ENCODE results near the gene CABP5.

Gene CABP5

GRCh38 chr19:48029431-48029830 is 14.4 kb downstream of the CABP5 start:
- DNase-seq = no peak

- no peak for DNase-seq
These were observed 18.4 kb downstream of the CABP5 start for GRCh38 chr19:48025480-48025879.

- DNase-seq = no peak
These were observed 20.4 kb downstream of the CABP5 start for GRCh38 chr19:48023518-48023917.

GRCh38 chr19:48023011-48023410 is 20.9 kb downstream of the CABP5 start:
- DNase-seq = no peak

GRCh38 chr19:48020686-48021085 is 23.2 kb downstream of the CABP5 start:
- DNase-seq = no peak

- no peak for DNase-seq
These were observed 32.7 kb downstream of the CABP5 start for GRCh38 chr19:48010932-48011758.

GRCh38 chr19:48006762-48007161 is 37.1 kb downstream of the CABP5 start:
- peak; percentile 16 for DNase-seq

GRCh38 chr19:48004236-48004635 is 39.6 kb downstream of the CABP5 start:
- DNase-seq = no peak

- no peak for DNase-seq
These were observed 43.0 kb downstream of the CABP5 start for GRCh38 chr19:48000846-48001245.

- no peak for DNase-seq
These were observed 45.1 kb downstream of the CABP5 start for GRCh38 chr19:47998800-47999199.

- no peak for DNase-seq
These were observed 47.6 kb downstream of the CABP5 start for GRCh38 chr19:47996230-47996727.

GRCh38 chr19:47994209-47994802 is 49.6 kb downstream of the CABP5 start, which contains the start of gene ELSPBP1:
TSS of gene ELSPBP1 (plus strand) at chr19:47994632. CDS start at chr19:48008668, 14,036 bp downstream.
- no peak for DNase-seq

- DNase-seq = no peak
These were observed 51.8 kb downstream of the CABP5 start, which contains the start of gene BSPH1 for GRCh38 chr19:47992070-47992469. TSS of gene BSPH1 (minus strand) at chr19:47992170. CDS start at chr19:47992081, 89 bp downstream.

GRCh38 chr19:47991191-47991808 is 52.6 kb downstream of the CABP5 start:
- DNase-seq = no peak
